Fibroblast of pulmonary artery (primary cell): ENCODE data around the gene SPDYC.

Experiments
- DNase-seq: peaks from one replicate; pipeline ENCODE4 v3.0.0-alpha.2; 2010; ENCODE audit warnings: low read depth
- H3K4me3 ChIP-seq: replicated peaks from 2 replicates; pipeline ENCODE4 v1.5.1; 2011; ENCODE audit warnings: low read depth, mild to moderate bottlenecking, control low read depth, low read length, moderate library complexity
- CTCF ChIP-seq: IDR thresholded peaks from 2 replicates; pipeline ENCODE4 v1.5.1; 2011; ENCODE audit warnings: mild to moderate bottlenecking, control low read depth, low read length, inconsistent platforms; ENCODE audit errors: missing control alignments

Gene SPDYC

GRCh38 chr11:65151331-65151899 lies 18.6 kb upstream of the SPDYC start:
- H3K4me3 ChIP-seq = no peak overlapping the region
- DNase-seq = no peak
- TF ChIP-seq CTCF = no peak

GRCh38 chr11:65152122-65152521 lies 17.9 kb upstream of the SPDYC start:
- no peak for TF ChIP-seq CTCF
- no peak overlapping the region for H3K4me3 ChIP-seq
- DNase-seq = no peak

GRCh38 chr11:65156256-65156655 lies 13.8 kb upstream of the SPDYC start:
- no peak for DNase-seq
- TF ChIP-seq CTCF = no peak
- H3K4me3 ChIP-seq = no peak overlapping the region

GRCh38 chr11:65156926-65157325 lies 13.1 kb upstream of the SPDYC start:
- no peak for TF ChIP-seq CTCF
- no peak for DNase-seq
- no peak overlapping the region for H3K4me3 ChIP-seq

- no peak for DNase-seq
- no peak for TF ChIP-seq CTCF
- no peak overlapping the region for H3K4me3 ChIP-seq
Measured at GRCh38 chr11:65157336-65157735, 12.7 kb upstream of the SPDYC start.

GRCh38 chr11:65159012-65159411 lies 11.0 kb upstream of the SPDYC start:
- H3K4me3 ChIP-seq = no peak overlapping the region
- no peak for TF ChIP-seq CTCF
- DNase-seq = no peak

GRCh38 chr11:65160643-65161042 lies 9.4 kb upstream of the SPDYC start:
- TF ChIP-seq CTCF = no peak
- DNase-seq = no peak
- H3K4me3 ChIP-seq = no peak overlapping the region
